Measurements from ENCODE around the gene NUDT22.

The NUDT22 gene

GRCh38 chr11:64208086-64208795 lies 17.8 kb upstream of the NUDT22 start:
- TF ChIP-seq REST (IDR thresholded peaks at IDR 0.05; ENCODE audit: low read depth) (no peak), ZBTB7A (IDR thresholded peaks at IDR 0.05; ENCODE audit: low read depth) (no peak), NFIC (IDR thresholded peaks at IDR 0.05) (no peak), CREB1 (IDR thresholded peaks at IDR 0.05; ENCODE audit: low read depth) (no peak), EGR1 (IDR thresholded peaks at IDR 0.05) (no peak), MAX (IDR thresholded peaks at IDR 0.05) (no peak), FOXM1 (IDR thresholded peaks at IDR 0.05; ENCODE audit: borderline replicate concordance, low read depth) (no peak), TEAD4 (IDR thresholded peaks at IDR 0.05) (no peak)

DNA sequence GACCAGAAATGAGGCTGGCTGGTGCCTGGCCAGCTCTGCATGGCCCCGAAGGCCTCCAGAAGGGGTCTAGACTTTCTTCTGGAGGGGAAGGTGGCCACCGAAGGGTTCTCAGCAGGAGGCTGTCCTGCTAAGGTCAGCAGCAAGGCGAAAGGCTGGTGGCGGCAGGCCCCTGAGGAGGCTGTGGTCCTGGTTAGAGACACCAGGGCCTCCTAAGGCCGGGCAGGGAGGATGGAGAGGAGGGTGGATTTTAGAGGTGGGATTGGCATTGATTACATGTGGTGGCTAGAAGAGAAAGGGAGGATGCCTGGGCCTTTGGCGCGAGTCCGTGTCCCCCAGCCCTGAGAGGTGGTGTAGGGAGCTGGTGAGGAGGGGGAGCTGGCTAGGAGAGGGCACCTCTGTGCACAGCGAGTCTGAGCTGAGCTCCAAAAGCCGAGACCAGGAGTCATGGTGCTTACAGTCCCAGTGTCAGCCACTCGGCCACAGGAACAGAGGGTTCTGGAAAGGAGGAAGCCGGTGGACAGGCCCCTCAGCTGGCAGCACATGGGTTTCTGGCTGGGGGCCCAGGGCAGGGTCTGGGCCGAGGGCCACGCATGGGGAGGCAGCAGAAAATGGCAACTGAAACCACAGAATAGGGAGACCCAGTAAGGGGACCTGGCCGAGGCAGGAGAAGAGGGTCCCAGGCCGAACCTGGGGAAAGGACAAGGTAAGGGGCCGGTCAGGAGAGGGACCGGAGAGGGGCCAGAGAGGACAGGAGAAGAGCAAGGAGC lies 17.1 kb upstream of the NUDT22 start:
- TF ChIP-seq YY1 (IDR thresholded peaks at IDR 0.05; ENCODE audit: low read depth) (no peak), TAF1 (IDR thresholded peaks at IDR 0.05; ENCODE audit: low read depth) (no peak), TCF12 (IDR thresholded peaks at IDR 0.05; ENCODE audit: low read depth) (no peak), REST (IDR thresholded peaks at IDR 0.05; ENCODE audit: low read depth) (no peak), ZBTB7A (IDR thresholded peaks at IDR 0.05; ENCODE audit: low read depth) (no peak), TEAD4 (IDR thresholded peaks at IDR 0.05) (no peak), MAX (IDR thresholded peaks at IDR 0.05) (no peak), RAD21 (IDR thresholded peaks at IDR 0.05; ENCODE audit: low read depth) (no peak), EGR1 (IDR thresholded peaks at IDR 0.05) (no peak), CEBPB (IDR thresholded peaks at IDR 0.05) (no peak), FOXM1 (IDR thresholded peaks at IDR 0.05; ENCODE audit: borderline replicate concordance, low read depth) (no peak), EP300 (IDR thresholded peaks at IDR 0.05; ENCODE audit: borderline replicate concordance) (no peak)
- TF ChIP-seq, protein P1, sequence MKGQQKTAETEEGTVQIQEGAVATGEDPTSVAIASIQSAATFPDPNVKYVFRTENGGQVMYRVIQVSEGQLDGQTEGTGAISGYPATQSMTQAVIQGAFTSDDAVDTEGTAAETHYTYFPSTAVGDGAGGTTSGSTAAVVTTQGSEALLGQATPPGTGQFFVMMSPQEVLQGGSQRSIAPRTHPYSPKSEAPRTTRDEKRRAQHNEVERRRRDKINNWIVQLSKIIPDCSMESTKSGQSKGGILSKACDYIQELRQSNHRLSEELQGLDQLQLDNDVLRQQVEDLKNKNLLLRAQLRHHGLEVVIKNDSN (IDR thresholded peaks at IDR 0.05) = no peak

- TF ChIP-seq YY1 (IDR thresholded peaks at IDR 0.05; ENCODE audit: low read depth) (no peak), EP300 (IDR thresholded peaks at IDR 0.05; ENCODE audit: borderline replicate concordance) (no peak), TEAD4 (IDR thresholded peaks at IDR 0.05) (no peak)
Measured at GRCh38 chr11:64209563-64209843, 16.6 kb upstream of the NUDT22 start.

GRCh38 chr11:64210301-64211020 lies 15.6 kb upstream of the NUDT22 start:
- TF ChIP-seq, protein P1 (IDR thresholded peaks at IDR 0.05) = no peak
- no peak for TF ChIP-seq TEAD4 (IDR thresholded peaks at IDR 0.05)
- TF ChIP-seq FOXM1 (IDR thresholded peaks at IDR 0.05; ENCODE audit: borderline replicate concordance, low read depth) = no peak

- TF ChIP-seq FOXM1 (IDR thresholded peaks at IDR 0.05; ENCODE audit: borderline replicate concordance, low read depth) (no peak), YY1 (IDR thresholded peaks at IDR 0.05; ENCODE audit: low read depth) (no peak), CEBPB (IDR thresholded peaks at IDR 0.05) (no peak), CREB1 (IDR thresholded peaks at IDR 0.05; ENCODE audit: low read depth) (no peak), ZBTB7A (IDR thresholded peaks at IDR 0.05; ENCODE audit: low read depth) (no peak)
- TF ChIP-seq, protein P1 (IDR thresholded peaks at IDR 0.05) = no peak
Measured at GRCh38 chr11:64211181-64211872, 14.7 kb upstream of the NUDT22 start.
